ENCODE results near the gene SETD7.
"Not testable (repeated sequence)": the region's sequence is repeated elsewhere in the genome, so short reads cannot be mapped to it uniquely, and the experiment has no call there.

The SETD7 gene

DNA sequence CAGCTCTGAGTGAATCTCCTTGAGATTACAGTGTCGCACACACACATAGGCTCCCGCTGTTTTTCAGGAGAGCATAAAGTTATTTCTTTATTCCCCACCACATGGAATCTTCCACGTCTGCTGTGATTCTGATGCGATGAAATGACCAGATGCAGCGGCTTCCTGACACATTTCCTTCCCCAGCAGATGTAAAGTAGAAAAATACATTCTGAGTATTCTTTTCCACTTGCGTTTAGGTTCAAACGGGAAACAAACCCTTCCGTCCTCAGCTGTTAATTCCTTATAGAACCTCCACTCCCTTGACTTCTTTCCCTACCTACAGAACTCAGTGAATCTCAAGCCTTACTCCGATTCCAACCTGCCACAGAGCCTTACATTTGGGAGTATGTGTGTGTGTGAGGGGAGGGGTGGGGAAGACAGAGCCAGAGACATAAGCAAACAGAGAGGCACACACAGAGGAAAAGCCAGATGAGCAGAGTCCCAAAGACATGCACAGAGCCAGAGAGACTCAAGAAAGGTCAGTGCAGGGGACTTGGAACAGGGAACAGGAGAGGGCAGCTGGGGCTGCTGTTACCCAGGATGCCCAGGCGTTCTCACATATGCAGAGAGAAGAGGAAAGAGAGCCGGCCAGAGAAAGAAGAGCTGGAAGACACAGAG is 47.3 kb downstream of the SETD7 start:
- DNase-seq = no peak

- DNase-seq = no peak
Measured at GRCh38 chr4:139506774-139507173, 49.2 kb downstream of the SETD7 start.

DNA sequence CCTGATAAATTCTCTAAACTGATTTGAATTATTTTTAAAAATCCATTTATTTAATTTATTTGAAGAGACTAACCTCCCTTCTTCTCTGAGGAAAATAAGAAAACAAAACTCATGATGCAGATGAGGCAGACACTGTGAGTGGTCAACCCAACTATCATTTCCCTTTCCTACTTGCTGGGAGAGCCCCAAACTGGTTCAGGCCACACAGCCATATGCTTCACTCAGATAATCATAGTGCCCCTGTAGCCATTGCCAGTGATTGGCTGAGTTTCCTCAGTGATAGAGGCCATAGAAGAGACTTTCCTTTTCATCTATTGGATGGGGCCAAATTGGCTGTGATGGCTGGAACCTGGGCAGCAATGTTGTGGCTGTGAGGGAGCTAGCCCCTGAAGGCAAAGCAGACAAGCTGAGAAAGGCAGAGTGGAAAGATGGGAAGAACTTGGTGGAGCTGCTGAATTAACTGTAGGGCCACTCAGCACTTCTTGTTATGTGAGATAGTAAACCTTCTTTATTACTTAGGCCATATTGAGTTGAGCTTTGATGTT is 52.3 kb downstream of the SETD7 start:
- no peak for DNase-seq

GRCh38 chr4:139501927-139502899 is 53.8 kb downstream of the SETD7 start:
- no peak for DNase-seq

GRCh38 chr4:139501527-139501926 is 54.5 kb downstream of the SETD7 start:
- DNase-seq = no peak

DNA sequence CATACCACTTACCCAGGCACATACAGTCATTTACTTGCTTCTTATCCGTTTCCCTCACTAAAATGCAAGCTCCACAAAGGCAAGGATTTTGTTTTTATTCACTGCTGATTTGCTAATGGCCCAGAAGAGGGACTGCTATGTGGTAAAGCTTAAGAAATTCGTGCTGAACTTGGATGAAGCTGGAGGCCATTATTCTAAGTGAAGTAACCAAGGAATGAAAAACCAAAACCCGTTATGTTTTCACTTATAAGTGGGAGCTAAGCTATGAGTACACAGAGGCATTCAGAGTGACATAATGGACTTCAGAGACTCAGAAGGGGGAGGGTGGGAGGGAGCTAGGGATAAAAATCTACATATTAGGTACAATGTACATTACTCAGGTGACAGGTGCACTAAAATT is 54.9 kb downstream of the SETD7 start:
- no peak for DNase-seq

- no peak for DNase-seq
Measured at GRCh38 chr4:139499186-139499585, 56.8 kb downstream of the SETD7 start.

DNA sequence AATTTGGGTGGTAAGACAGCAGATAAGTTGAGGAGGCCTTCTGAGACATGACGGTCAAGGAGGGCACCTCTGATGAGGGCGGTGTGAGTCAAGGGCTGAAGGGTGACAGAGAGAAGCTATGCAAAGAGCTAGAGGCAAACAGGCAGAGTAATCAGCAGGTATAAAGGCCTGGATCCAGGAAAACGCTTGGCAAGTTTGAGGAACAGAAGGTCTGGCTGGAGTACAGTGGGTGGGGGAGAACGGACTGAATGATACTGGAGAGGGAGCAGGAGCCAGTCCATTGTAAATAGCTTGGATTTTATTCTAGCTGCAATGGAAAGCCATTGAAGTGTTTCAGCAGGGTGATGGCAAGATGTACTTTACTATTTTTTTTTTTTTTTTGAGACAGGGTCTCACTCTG is 62.8 kb downstream of the SETD7 start:
- DNase-seq = no peak

DNA sequence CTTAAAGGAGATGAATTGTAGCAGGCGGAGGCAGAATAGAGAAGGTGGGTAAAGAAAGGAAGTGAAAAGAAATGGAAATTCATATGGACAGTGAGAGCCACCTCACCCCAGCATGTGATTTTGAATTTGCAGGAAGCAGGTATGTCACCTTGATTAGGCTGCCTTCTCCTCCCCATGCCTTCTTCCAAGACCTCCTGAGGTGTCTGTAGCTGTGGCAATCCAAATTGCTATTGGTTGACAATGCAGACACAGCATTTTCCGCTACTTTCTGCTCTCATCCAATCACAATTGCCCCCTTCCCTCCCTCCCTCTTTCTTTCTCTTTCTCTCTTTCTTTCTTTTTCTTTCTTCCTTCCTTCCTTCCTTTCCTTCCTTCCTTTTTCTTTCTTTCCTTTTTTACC is 63.6 kb downstream of the SETD7 start:
- DNase-seq = no peak

- DNase-seq = no peak
Measured at GRCh38 chr4:139489638-139490037, 66.4 kb downstream of the SETD7 start.

- no peak for DNase-seq
Measured at GRCh38 chr4:139488442-139488841, 67.6 kb downstream of the SETD7 start.

- no peak for DNase-seq
Measured at GRCh38 chr4:139484783-139485311, 71.2 kb downstream of the SETD7 start.

GRCh38 chr4:139483000-139483399 is 73.0 kb downstream of the SETD7 start:
- no peak for DNase-seq

GRCh38 chr4:139481465-139481864 is 74.6 kb downstream of the SETD7 start:
- DNase-seq = no peak

DNA sequence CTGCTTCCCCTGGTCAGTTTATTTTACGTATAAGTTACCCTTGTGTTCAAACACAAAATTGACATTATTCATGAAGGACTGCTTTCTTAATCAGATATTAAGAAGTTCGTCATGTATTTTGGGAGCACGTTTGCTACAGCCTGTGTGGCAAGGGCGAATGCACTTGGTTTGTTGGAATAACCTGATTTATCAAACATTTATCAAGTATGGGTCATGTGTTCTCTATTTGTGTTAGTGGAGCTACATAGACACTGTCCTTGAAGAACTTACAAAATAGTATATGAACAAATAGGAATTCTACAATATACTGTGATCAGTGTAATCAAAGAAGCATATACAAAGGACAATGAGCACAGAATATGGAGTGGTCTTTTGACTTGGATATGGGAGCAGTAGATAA is 79.7 kb downstream of the SETD7 start:
- DNase-seq = no peak

GRCh38 chr4:139472852-139473251 is 83.2 kb downstream of the SETD7 start:
- DNase-seq = no peak

GRCh38 chr4:139470997-139471665 is 84.9 kb downstream of the SETD7 start:
- DNase-seq = no peak

GRCh38 chr4:139470295-139470694 is 85.7 kb downstream of the SETD7 start:
- DNase-seq = no peak

GRCh38 chr4:139469869-139470268 is 86.2 kb downstream of the SETD7 start:
- DNase-seq = no peak

- no peak for DNase-seq
Measured at GRCh38 chr4:139469216-139469615, 86.8 kb downstream of the SETD7 start.

DNA sequence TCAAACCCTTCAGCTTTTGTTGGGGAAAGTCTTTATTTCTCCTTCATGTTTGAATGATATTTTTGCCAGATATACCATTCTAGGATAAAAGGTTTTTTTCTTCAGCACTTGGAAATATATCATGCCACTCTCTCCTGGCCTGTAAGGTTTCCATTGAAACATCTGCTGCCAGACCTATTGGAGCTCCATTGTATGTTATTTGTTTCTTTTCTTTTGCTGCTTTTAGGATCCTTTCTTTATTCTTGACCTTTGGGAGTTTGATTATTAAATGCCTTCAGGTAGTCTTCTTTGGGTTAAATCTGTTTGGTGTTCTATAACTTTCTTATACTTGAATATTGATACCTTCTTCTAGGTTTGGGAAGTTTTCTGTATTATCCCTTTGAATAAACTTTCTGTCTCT is 87.3 kb downstream of the SETD7 start:
- not testable (repeated sequence) for DNase-seq

- no peak for DNase-seq
Measured at GRCh38 chr4:139465922-139466321, 90.1 kb downstream of the SETD7 start.

GRCh38 chr4:139464512-139464911 is 91.5 kb downstream of the SETD7 start:
- not testable (repeated sequence) for DNase-seq
